HepG2 (cell line): Measurements from ENCODE around the gene GUCY2C. TPM values are rescaled to one million over a fixed set of nuclear protein-coding genes. Genes with fewer than 3 reads are reported as not detected.

Experiments used
- ATAC-seq: fragments of 200-7000 bp; cut with Tn5 transposase; 3 replicates; pipeline ENCODE4 v1.9.1; 2020; ENCODE audit warnings: mild to moderate bottlenecking, moderate library complexity
- BruUV-seq: library from RNA; stranded (reverse); fragments of 400-500 nt; replicated peaks from 2 replicates; lab custom pipeline; 2021; lab: Mats Ljungman, UMichigan
- CTCF ChIA-PET: fragments of 300-600 bp; formaldehyde crosslinking; extraction: SDS; loops from one replicate; lab custom pipeline; 2021; ENCODE audit warnings: low total read pairs, inconsistent platforms, low intra/inter-chr PET ratio; lab: Yijun Ruan, JAX
- POLR2A ChIA-PET: fragments of 350-600 bp; sonication (Branson Sonifier 250); formaldehyde crosslinking; loops from one replicate; lab custom pipeline; 2020; ENCODE audit warnings: antibody characterized with exemption, inconsistent platforms; lab: Yijun Ruan, JAX
- DNase-seq: peaks from one replicate; pipeline ENCODE4 v3.0.0-alpha.2; 2015; ENCODE audit warnings: low spot score
- FAIRE-seq: peaks from 3 replicates; lab custom pipeline; 2011; peaks lifted over from hg19 to GRCh38; lab: Jason Lieb, UNC
- H2AFZ ChIP-seq: one replicate; pipeline ENCODE4 v1.6.1; 2011; ENCODE audit warnings: low read length, inconsistent platforms
- H3K27ac ChIP-seq: fragments of 300-600 bp; 3 replicates; pipeline ENCODE4 v1.8.0; 2011; ENCODE audit warnings: mixed run types, mild to moderate bottlenecking, mixed read lengths, low read length, inconsistent platforms; ENCODE audit not compliant: insufficient read depth; ENCODE audit errors: extremely low read length
- H3K27me3 ChIP-seq, 2 experiments: fragments of 200-600 bp in 1 of 2; 2 replicates in 1 of 2; 3 replicates in 1 of 2; pipeline versions ENCODE4 v1.6.0 to v1.8.0; 2011; ENCODE audit warnings: low read length in 2 of 2, mild to moderate bottlenecking in 2 of 2, moderate library complexity in 2 of 2, inconsistent platforms in 1 of 2; ENCODE audit not compliant: insufficient read depth in 2 of 2, control insufficient read depth in 1 of 2
- H3K36me3 ChIP-seq, 2 experiments: fragments of 200-600 bp in 1 of 2; replicated peaks in 1 of 2; 2 replicates in 1 of 2; 3 replicates in 1 of 2; pipeline versions ENCODE4 v1.5.1 to v1.8.0; 2011; ENCODE audit warnings: low read length in 2 of 2, inconsistent platforms in 1 of 2; ENCODE audit not compliant: insufficient read depth in 2 of 2, control insufficient read depth in 1 of 2
- H3K4me1 ChIP-seq: 2 replicates; pipeline ENCODE4 v1.5.1; 2012; ENCODE audit warnings: low read length, inconsistent platforms; ENCODE audit not compliant: insufficient read depth
- H3K4me2 ChIP-seq: 2 replicates; pipeline ENCODE4 v1.6.0; 2011; ENCODE audit warnings: low read depth, low read length, inconsistent platforms
- H3K4me3 ChIP-seq, 3 experiments: fragments of 200-600 bp in 1 of 3; sonication (generic), shearing (Covaris generic) in 1 of 3; replicated peaks in 1 of 3; 2 replicates each; pipeline ENCODE4 v1.5.1; 2011 to 2016; ENCODE audit warnings: low read length in 3 of 3, inconsistent platforms in 2 of 3, low read depth in 2 of 3, mild to moderate bottlenecking in 2 of 3, control low read depth in 1 of 3, mixed read lengths in 1 of 3; ENCODE audit not compliant: insufficient read depth in 1 of 3
- H3K79me2 ChIP-seq: one replicate; pipeline ENCODE4 v1.6.1; 2011; ENCODE audit warnings: low read length, inconsistent platforms; ENCODE audit not compliant: insufficient read depth
- H3K9ac ChIP-seq: 2 replicates; pipeline ENCODE4 v1.6.0; 2011; ENCODE audit warnings: mild to moderate bottlenecking, low read depth, low read length, inconsistent platforms; ENCODE audit not compliant: insufficient read depth
- H3K9me3 ChIP-seq: 2 replicates; pipeline ENCODE4 v1.5.1; 2012; ENCODE audit warnings: mild to moderate bottlenecking, low read length
- H4K20me1 ChIP-seq: 2 replicates; pipeline ENCODE4 v1.6.0; 2011; ENCODE audit warnings: inconsistent platforms, mild to moderate bottlenecking, low read length, moderate library complexity; ENCODE audit not compliant: insufficient read depth
- MTA3 ChIP-seq: sonication (generic); formaldehyde crosslinking; IDR thresholded peaks from 2 replicates; pipeline ENCODE4 v1.4.0; 2020; ENCODE audit warnings: missing genetic modification reagents
- MZF1 ChIP-seq: sonication (generic); formaldehyde crosslinking; IDR thresholded peaks from 2 replicates; pipeline ENCODE4 v1.8.1; 2023; ENCODE audit warnings: mild to moderate bottlenecking, missing genetic modification reagents, borderline replicate concordance
- NFE2L2 ChIP-seq: fragments of 150-350 bp; IDR thresholded peaks from 2 replicates; pipeline ENCODE4 v1.6.1; 2014; ENCODE audit warnings: low read length
- POGZ ChIP-seq: sonication (generic); formaldehyde crosslinking; IDR thresholded peaks from 2 replicates; pipeline ENCODE4 v1.4.0; 2020; ENCODE audit warnings: mild to moderate bottlenecking, missing genetic modification reagents
- RBAK ChIP-seq: sonication (generic); formaldehyde crosslinking; IDR thresholded peaks from 2 replicates; pipeline ENCODE4 v1.5.1; 2020; ENCODE audit warnings: mild to moderate bottlenecking, missing genetic modification reagents
- RBFOX2 ChIP-seq: fragments of 200-400 bp; formaldehyde crosslinking; IDR thresholded peaks from 2 replicates; pipeline ENCODE4 v1.6.1; 2017; ENCODE audit warnings: low read depth, mild to moderate bottlenecking, low read length
- RORA ChIP-seq: sonication (generic); formaldehyde crosslinking; IDR thresholded peaks from 2 replicates; pipeline ENCODE4 v1.5.0; 2020; ENCODE audit warnings: mild to moderate bottlenecking, missing genetic modification reagents, moderate library complexity
- SATB2 ChIP-seq: sonication (generic); formaldehyde crosslinking; IDR thresholded peaks from 2 replicates; pipeline ENCODE4 v1.5.0; 2020; ENCODE audit warnings: missing genetic modification reagents
- ZNF546 ChIP-seq: sonication (generic); formaldehyde crosslinking; conservative IDR thresholded peaks from 2 replicates; pipeline ENCODE4 v1.8.1; 2023; ENCODE audit warnings: mild to moderate bottlenecking, missing genetic modification reagents
- ZNF607 ChIP-seq: sonication (generic); formaldehyde crosslinking; IDR thresholded peaks from 2 replicates; pipeline ENCODE4 v1.5.1; 2020; ENCODE audit warnings: missing genetic modification reagents, mild to moderate bottlenecking, borderline replicate concordance
- ZNF652 ChIP-seq: IDR thresholded peaks from 2 replicates; pipeline ENCODE4 v1.6.1; 2016; ENCODE audit warnings: low read depth, borderline replicate concordance
- ZNF839 ChIP-seq: sonication (generic); formaldehyde crosslinking; IDR thresholded peaks from 2 replicates; pipeline ENCODE4 v1.4.0; 2020; ENCODE audit warnings: missing genetic modification reagents, mild to moderate bottlenecking, borderline replicate concordance
- ZSCAN31 ChIP-seq: sonication (generic); formaldehyde crosslinking; IDR thresholded peaks from 2 replicates; pipeline ENCODE4 v1.5.0; 2020; ENCODE audit warnings: low read depth, mild to moderate bottlenecking, missing genetic modification reagents
- WGBS: methylation state at CpG from one replicate; pipeline ENCODE4 v1.1.6; 2017; ENCODE audit warnings: low lambda C conversion rate; 5-methylcytosine and 5-hydroxymethylcytosine counted together
- in situ Hi-C: cut with HindIII; loops from 2 replicates; pipeline ENCODE4 v1.10.0; 2017; ENCODE audit warnings: low pct_unique_long_range_greater_than_20kb; ENCODE audit not compliant: extremely low pct_ligation_motif_present
- intact Hi-C: fragments of 100-400 bp; cut with micrococcal nuclease; formaldehyde crosslinking; loops from one replicate; pipeline ENCODE4 v1.10.0; 2022; ENCODE audit not compliant: unreplicated experiment
- polyA plus RNA-seq, 8 experiments: library from polyadenylated mRNA; depleted of rRNA in 3 of 8; stranded (reverse) in 7 of 8; unstranded in 1 of 8; fragments of >200 nt; fragmentation: Illumina TruSeq in 4 of 8; extraction: Trizol in 4 of 8; gene quantifications; 2 replicates each; pipeline versions ENCODE4 v1.2.1 to v1.2.3, GENCODE V29; 2011 to 2016; ENCODE audit warnings: low read depth in 4 of 8, missing spikeins in 1 of 8, mixed read lengths in 1 of 8; ENCODE audit not compliant: insufficient read depth in 1 of 8
- total RNA-seq, 5 experiments: library from RNA; depleted of rRNA; stranded (reverse); fragments of >200 nt; fragmentation: Illumina TruSeq; extraction: Trizol; gene quantifications; 2 replicates each; pipeline ENCODE4 v1.2.3, GENCODE V29; 2016; ENCODE audit warnings: low read depth in 1 of 5
- TF ChIP-seq, protein P1 (sequence below): IDR thresholded peaks from 2 replicates; pipeline ENCODE4 v1.6.1; 2012; ENCODE audit warnings: low read length, improper control_type of control experiment
- TF ChIP-seq, protein P2 (sequence below): sonication (generic); formaldehyde crosslinking; IDR thresholded peaks from 2 replicates; pipeline ENCODE4 v1.4.0; 2020; ENCODE audit warnings: missing genetic modification reagents, mild to moderate bottlenecking, borderline replicate concordance
- TF ChIP-seq, protein P3 (sequence below): sonication (generic); formaldehyde crosslinking; IDR thresholded peaks from 2 replicates; pipeline ENCODE4 v1.5.0; 2020; ENCODE audit warnings: mild to moderate bottlenecking, missing genetic modification reagents

Gene GUCY2C
- total and polyA plus RNA-seq, 2 of the 13 experiments (the other 11 are each of a cell fraction or from before 2014, with no cell fraction given), result not detected

DNA sequence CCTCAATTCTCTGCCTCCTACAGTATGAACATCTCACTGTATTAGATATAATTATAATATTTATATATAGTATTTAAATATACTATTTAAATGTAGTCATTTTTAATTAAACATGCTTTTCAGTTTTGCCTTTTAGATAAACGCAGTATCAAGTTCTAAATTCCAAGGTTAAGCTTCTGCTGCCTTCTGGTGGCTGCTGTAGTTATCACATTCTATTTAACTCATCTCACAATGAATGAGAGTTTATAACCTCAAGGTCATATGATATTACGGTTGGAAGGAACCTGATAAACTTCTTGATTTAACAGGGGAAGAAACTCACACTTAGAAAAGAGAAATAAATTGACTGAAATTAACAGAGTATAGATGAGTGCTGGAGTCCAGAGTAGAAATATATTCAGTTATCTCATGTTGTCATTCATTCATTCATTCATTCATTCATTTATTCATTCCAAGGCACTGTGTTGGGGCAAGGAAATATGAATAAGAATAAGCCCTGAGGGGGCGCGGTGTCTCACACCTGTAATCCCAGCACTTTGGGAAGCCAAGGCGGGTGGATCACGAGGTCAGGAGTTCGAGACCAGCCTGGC, 31.9 kb downstream of the GUCY2C start (continued):
- no peak for TF ChIP-seq RBAK (CRISPR knock-in tag)
- no peak for TF ChIP-seq ZSCAN31 (CRISPR knock-in tag)

DNA sequence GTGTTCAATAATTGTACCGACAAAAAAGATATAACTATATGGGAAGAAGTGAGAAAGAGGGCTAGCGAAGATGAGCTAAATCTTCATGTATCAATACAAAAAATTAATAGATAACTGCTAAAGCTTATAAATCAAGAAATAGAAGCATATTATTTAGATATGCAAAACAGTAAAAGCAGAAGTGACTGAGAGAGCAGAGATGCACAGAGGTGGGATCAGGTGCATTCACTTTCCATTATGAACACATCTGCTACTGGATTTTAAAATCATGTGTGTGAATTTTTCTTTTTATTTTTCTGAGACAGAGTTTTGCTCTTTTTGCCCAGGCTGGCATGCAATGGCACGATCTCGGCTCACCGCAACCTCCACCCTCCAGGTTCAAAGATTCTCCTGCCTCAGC, 33.4 kb downstream of the GUCY2C start:
- in situ Hi-C loops (no loop called here), intact Hi-C loops (no loop called here)
- H2AFZ ChIP-seq, result no peak overlapping the region
- no peak for ATAC-seq
- H4K20me1 ChIP-seq, result no peaks in the 10 kb centered on the region
- ChIA-PET CTCF (no interaction called here), POLR2A (no interaction called here)
- BruUV-seq, result no TSS peak
- H3K4me3 ChIP-seq, result no peak overlapping the region
- no peak for DNase-seq
- H3K27me3 ChIP-seq, result no peaks in the 10 kb centered on the region
- 89% methylated on average over 5 of the region's 5 CpGs for WGBS
- no peak overlapping the region for H3K27ac ChIP-seq
- no peaks in the 10 kb centered on the region for H3K36me3 ChIP-seq
- no peaks in the 10 kb centered on the region for H3K9me3 ChIP-seq
- no peak overlapping the region for H3K4me2 ChIP-seq
- H3K9ac ChIP-seq, result no peak overlapping the region
- no peaks in the 10 kb centered on the region for H3K4me1 ChIP-seq
- H3K79me2 ChIP-seq, result no peaks in the 10 kb centered on the region
- FAIRE-seq, result no peak
- TF ChIP-seq SATB2 (CRISPR knock-in tag), result no peak
- TF ChIP-seq, protein P1, sequence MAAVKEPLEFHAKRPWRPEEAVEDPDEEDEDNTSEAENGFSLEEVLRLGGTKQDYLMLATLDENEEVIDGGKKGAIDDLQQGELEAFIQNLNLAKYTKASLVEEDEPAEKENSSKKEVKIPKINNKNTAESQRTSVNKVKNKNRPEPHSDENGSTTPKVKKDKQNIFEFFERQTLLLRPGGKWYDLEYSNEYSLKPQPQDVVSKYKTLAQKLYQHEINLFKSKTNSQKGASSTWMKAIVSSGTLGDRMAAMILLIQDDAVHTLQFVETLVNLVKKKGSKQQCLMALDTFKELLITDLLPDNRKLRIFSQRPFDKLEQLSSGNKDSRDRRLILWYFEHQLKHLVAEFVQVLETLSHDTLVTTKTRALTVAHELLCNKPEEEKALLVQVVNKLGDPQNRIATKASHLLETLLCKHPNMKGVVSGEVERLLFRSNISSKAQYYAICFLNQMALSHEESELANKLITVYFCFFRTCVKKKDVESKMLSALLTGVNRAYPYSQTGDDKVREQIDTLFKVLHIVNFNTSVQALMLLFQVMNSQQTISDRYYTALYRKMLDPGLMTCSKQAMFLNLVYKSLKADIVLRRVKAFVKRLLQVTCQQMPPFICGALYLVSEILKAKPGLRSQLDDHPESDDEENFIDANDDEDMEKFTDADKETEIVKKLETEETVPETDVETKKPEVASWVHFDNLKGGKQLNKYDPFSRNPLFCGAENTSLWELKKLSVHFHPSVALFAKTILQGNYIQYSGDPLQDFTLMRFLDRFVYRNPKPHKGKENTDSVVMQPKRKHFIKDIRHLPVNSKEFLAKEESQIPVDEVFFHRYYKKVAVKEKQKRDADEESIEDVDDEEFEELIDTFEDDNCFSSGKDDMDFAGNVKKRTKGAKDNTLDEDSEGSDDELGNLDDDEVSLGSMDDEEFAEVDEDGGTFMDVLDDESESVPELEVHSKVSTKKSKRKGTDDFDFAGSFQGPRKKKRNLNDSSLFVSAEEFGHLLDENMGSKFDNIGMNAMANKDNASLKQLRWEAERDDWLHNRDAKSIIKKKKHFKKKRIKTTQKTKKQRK, result no peak
- TF ChIP-seq, protein P2, sequence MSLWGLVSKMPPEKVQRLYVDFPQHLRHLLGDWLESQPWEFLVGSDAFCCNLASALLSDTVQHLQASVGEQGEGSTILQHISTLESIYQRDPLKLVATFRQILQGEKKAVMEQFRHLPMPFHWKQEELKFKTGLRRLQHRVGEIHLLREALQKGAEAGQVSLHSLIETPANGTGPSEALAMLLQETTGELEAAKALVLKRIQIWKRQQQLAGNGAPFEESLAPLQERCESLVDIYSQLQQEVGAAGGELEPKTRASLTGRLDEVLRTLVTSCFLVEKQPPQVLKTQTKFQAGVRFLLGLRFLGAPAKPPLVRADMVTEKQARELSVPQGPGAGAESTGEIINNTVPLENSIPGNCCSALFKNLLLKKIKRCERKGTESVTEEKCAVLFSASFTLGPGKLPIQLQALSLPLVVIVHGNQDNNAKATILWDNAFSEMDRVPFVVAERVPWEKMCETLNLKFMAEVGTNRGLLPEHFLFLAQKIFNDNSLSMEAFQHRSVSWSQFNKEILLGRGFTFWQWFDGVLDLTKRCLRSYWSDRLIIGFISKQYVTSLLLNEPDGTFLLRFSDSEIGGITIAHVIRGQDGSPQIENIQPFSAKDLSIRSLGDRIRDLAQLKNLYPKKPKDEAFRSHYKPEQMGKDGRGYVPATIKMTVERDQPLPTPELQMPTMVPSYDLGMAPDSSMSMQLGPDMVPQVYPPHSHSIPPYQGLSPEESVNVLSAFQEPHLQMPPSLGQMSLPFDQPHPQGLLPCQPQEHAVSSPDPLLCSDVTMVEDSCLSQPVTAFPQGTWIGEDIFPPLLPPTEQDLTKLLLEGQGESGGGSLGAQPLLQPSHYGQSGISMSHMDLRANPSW, result no peak
- TF ChIP-seq NFE2L2, result no peak
- no peak for TF ChIP-seq MTA3 (CRISPR knock-in tag)
- no peak for TF ChIP-seq ZNF546 (CRISPR knock-in tag)
- TF ChIP-seq ZNF652 (CRISPR knock-in tag), result no peak
- TF ChIP-seq RORA, result no peak
- TF ChIP-seq RBFOX2, result no peak
- TF ChIP-seq, protein P3, sequence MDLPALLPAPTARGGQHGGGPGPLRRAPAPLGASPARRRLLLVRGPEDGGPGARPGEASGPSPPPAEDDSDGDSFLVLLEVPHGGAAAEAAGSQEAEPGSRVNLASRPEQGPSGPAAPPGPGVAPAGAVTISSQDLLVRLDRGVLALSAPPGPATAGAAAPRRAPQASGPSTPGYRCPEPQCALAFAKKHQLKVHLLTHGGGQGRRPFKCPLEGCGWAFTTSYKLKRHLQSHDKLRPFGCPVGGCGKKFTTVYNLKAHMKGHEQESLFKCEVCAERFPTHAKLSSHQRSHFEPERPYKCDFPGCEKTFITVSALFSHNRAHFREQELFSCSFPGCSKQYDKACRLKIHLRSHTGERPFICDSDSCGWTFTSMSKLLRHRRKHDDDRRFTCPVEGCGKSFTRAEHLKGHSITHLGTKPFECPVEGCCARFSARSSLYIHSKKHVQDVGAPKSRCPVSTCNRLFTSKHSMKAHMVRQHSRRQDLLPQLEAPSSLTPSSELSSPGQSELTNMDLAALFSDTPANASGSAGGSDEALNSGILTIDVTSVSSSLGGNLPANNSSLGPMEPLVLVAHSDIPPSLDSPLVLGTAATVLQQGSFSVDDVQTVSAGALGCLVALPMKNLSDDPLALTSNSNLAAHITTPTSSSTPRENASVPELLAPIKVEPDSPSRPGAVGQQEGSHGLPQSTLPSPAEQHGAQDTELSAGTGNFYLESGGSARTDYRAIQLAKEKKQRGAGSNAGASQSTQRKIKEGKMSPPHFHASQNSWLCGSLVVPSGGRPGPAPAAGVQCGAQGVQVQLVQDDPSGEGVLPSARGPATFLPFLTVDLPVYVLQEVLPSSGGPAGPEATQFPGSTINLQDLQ (CRISPR knock-in tag), result no peak
- no peak for TF ChIP-seq POGZ (CRISPR knock-in tag)
- TF ChIP-seq MZF1 (CRISPR knock-in tag), result no peak
- no peak for TF ChIP-seq ZNF607 (CRISPR knock-in tag)
- no peak for TF ChIP-seq ZNF839 (CRISPR knock-in tag)
